Inflammatory macrophage (primary cell): Measurements from ENCODE around the gene WNT3.

Experiments
- DNase-seq, 2 donors: peaks; one replicate each; pipeline ENCODE4 v3.0.0-alpha.2; 2020 to 2022

Gene WNT3

GRCh38 chr17:46730026-46730425 lies 88.5 kb downstream of the WNT3 start:
- no peak for DNase-seq

- DNase-seq, result no peak
Observed at GRCh38 chr17:46727572-46728348, 90.7 kb downstream of the WNT3 start.

- no peak for DNase-seq
Observed at GRCh38 chr17:46726206-46726605, 92.3 kb downstream of the WNT3 start.

GRCh38 chr17:46722662-46723285 lies 95.7 kb downstream of the WNT3 start:
- DNase-seq, result no peak

GRCh38 chr17:46720408-46720807 lies 98.1 kb downstream of the WNT3 start:
- DNase-seq, result no peak

GRCh38 chr17:46719891-46720290 lies 98.6 kb downstream of the WNT3 start:
- DNase-seq, result no peak

- DNase-seq, result no peak
Observed at GRCh38 chr17:46717999-46718398, 100.5 kb downstream of the WNT3 start.
